ENCODE measurements around the gene TBC1D12. TPM values are rescaled to one million over a fixed set of nuclear protein-coding genes. Genes with fewer than 3 reads are reported as not detected.

The TBC1D12 gene
- total and polyA plus RNA-seq, 2 donors (not counting 3 experiments of a cell fraction or from before 2014, with no cell fraction given), result 2.9 to 7.3 TPM

DNA sequence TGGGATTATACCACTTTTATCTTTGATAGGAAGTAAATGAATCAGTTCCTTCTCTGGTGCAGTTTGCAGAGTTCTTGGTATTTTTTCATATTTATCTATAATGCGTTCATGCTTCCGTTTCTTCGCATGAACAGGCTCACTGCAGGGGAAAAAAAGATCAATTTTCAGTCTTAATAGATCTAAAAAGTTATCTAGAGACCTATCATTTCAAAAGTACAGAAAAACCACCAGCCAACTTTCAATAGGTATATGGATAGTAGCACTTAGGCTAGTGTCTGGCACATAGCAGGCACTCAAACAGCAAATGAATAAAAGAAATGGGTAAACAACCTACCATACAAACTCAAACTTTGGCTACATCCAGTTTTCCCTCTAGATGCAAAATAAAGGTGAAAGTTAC, 45.1 kb upstream of the TBC1D12 start:
- H3K9ac ChIP-seq (replicated peaks; ENCODE audit: extremely low read depth, insufficient read depth, low read length), result no peak overlapping the region
- H2AFZ ChIP-seq (ENCODE audit: low read depth, low read length), result no peak overlapping the region
- H3K4me3 ChIP-seq (replicated peaks in 1 of 3; ENCODE audit: insufficient read depth in 1 of 3, low read depth in 1 of 3, low read length in 3 of 3), result no peak overlapping the region
- dilution Hi-C loops (cut with MboI; ENCODE audit: extremely low pct_ligation_motif_present, low sequenced_read_pairs), result no loop called here
- H3K9me3 ChIP-seq (replicated peaks; ENCODE audit: control insufficient read depth, insufficient read depth, low read length), result no peaks in the 10 kb centered on the region
- no TSS peak for BruUV-seq (replicated peaks)
- H3K27me3 ChIP-seq (ENCODE audit: control insufficient read depth in 2 of 2, insufficient read depth in 2 of 2, low read length in 2 of 2), result no peaks in the 10 kb centered on the region
- FAIRE-seq, result no peak
- ChIA-PET CTCF (interaction anchor here (1.8 kb wide), 1 partner anchor 87 kb away, joined by 15 read pairs; no protein-coding TSS in a partner anchor), POLR2A (no interaction called here)
- H3K4me1 ChIP-seq (ENCODE audit: control insufficient read depth, extremely low read depth, insufficient read depth, low read length), result peaks cover 11% of the 10 kb centered on the region
- H3K9me1 ChIP-seq (replicated peaks; ENCODE audit: control insufficient read depth, extremely low read depth, insufficient read depth, low read length), result no peaks in the 10 kb centered on the region
- intact Hi-C loops (cut with micrococcal nuclease), result no loop called here
- H3K4me2 ChIP-seq (ENCODE audit: insufficient read depth, low read length), result no peak overlapping the region
- TF ChIP-seq EZH2 (IDR thresholded peaks at IDR 0.05; ENCODE audit: borderline replicate concordance, low read depth, low read length, severe bottlenecking) (no peak), POLR2AphosphoS5 (IDR thresholded peaks at IDR 0.05; ENCODE audit: insufficient read depth, low read depth, low read length) (no peak), FOS (IDR thresholded peaks at IDR 0.05; ENCODE audit: borderline replicate concordance, insufficient read depth, low read length) (no peak), POLR2A (IDR thresholded peaks at IDR 0.05; ENCODE audit: low read depth, low read length) (no peak), GATA2 (IDR thresholded peaks at IDR 0.05; ENCODE audit: insufficient read depth, insufficient read length, low read depth, low read length) (no peak)
- TF ChIP-seq, protein P1, sequence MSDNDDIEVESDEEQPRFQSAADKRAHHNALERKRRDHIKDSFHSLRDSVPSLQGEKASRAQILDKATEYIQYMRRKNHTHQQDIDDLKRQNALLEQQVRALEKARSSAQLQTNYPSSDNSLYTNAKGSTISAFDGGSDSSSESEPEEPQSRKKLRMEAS (IDR thresholded peaks at IDR 0.05; ENCODE audit: insufficient read depth, insufficient read length), result no peak
- no peaks in the 10 kb centered on the region for H4K20me1 ChIP-seq (replicated peaks; ENCODE audit: control insufficient read depth, extremely low read depth, insufficient read depth, low read length)
- no peak for DNase-seq (ENCODE audit: low read depth, low spot score)
- H3K36me3 ChIP-seq (ENCODE audit: control insufficient read depth in 2 of 2, extremely low read depth in 1 of 2, insufficient read depth in 2 of 2, low read length in 2 of 2), result peaks cover 0 to 8% of the 10 kb centered on the region in 2 experiments
- peaks cover 27% of the 10 kb centered on the region for H3K79me2 ChIP-seq (ENCODE audit: control insufficient read depth, insufficient read depth, low read length)
- H3K27ac ChIP-seq (ENCODE audit: insufficient read depth, low read depth, low read length), result no peak overlapping the region

DNA sequence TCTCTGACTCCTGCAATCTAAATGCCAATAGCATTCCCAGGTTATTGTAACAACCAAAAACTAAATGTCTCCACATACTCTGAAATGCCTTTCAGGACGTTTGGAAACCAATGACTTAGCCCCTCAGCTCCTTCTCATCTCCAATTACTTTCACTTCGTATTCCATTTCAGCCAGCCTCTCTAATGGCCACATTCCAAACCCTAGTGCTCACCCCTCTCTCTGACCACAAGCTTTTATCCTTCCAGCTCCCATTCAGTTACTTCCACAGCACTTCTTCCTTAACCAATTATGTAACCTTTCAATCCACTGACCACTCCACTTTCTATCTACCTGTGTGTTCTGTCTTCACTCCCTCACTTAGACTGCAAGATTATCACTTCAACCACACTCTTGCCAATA, 43.9 kb upstream of the TBC1D12 start:
- TF ChIP-seq FOS (IDR thresholded peaks at IDR 0.05; ENCODE audit: borderline replicate concordance, insufficient read depth, low read length) (no peak), MYC (IDR thresholded peaks at IDR 0.05; ENCODE audit: low read depth, low read length) (no peak), POLR2AphosphoS5 (IDR thresholded peaks at IDR 0.05; ENCODE audit: insufficient read depth, low read depth, low read length) (no peak), JUN (IDR thresholded peaks at IDR 0.05; ENCODE audit: borderline replicate concordance, insufficient read depth, insufficient read length, low read depth) (no peak), GATA2 (IDR thresholded peaks at IDR 0.05; ENCODE audit: insufficient read depth, insufficient read length, low read depth, low read length) (no peak), POLR2A (IDR thresholded peaks at IDR 0.05; ENCODE audit: low read depth, low read length) (no peak), EZH2 (IDR thresholded peaks at IDR 0.05; ENCODE audit: borderline replicate concordance, low read depth, low read length, severe bottlenecking) (no peak)
- TF ChIP-seq, protein P2, sequence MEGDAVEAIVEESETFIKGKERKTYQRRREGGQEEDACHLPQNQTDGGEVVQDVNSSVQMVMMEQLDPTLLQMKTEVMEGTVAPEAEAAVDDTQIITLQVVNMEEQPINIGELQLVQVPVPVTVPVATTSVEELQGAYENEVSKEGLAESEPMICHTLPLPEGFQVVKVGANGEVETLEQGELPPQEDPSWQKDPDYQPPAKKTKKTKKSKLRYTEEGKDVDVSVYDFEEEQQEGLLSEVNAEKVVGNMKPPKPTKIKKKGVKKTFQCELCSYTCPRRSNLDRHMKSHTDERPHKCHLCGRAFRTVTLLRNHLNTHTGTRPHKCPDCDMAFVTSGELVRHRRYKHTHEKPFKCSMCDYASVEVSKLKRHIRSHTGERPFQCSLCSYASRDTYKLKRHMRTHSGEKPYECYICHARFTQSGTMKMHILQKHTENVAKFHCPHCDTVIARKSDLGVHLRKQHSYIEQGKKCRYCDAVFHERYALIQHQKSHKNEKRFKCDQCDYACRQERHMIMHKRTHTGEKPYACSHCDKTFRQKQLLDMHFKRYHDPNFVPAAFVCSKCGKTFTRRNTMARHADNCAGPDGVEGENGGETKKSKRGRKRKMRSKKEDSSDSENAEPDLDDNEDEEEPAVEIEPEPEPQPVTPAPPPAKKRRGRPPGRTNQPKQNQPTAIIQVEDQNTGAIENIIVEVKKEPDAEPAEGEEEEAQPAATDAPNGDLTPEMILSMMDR (IDR thresholded peaks at IDR 0.05; ENCODE audit: extremely low read depth in 1 of 2, insufficient read depth in 1 of 2, low read depth in 1 of 2, low read length in 2 of 2), result no peak
- TF ChIP-seq, protein P1 (IDR thresholded peaks at IDR 0.05; ENCODE audit: insufficient read depth, insufficient read length), result no peak
- H3K4me3 ChIP-seq (replicated peaks in 1 of 3; ENCODE audit: insufficient read depth in 1 of 3, low read depth in 1 of 3, low read length in 3 of 3), result no peak overlapping the region

More for the DNA sequence above, 43.9 kb upstream of the TBC1D12 start:
- Histone ChIP-seq H3K4me2 (ENCODE audit: insufficient read depth, low read length) (no peak overlapping the region), H3K27me3 (ENCODE audit: control insufficient read depth in 2 of 2, insufficient read depth in 2 of 2, low read length in 2 of 2) (no peaks in the 10 kb centered on the region), H3K27ac (ENCODE audit: insufficient read depth, low read depth, low read length) (no peak overlapping the region), H3K9me1 (replicated peaks; ENCODE audit: control insufficient read depth, extremely low read depth, insufficient read depth, low read length) (no peaks in the 10 kb centered on the region), H3K9ac (replicated peaks; ENCODE audit: extremely low read depth, insufficient read depth, low read length) (no peak overlapping the region), H3K79me2 (ENCODE audit: control insufficient read depth, insufficient read depth, low read length) (peaks cover 31% of the 10 kb centered on the region), H2AFZ (ENCODE audit: low read depth, low read length) (no peak overlapping the region), H3K4me1 (ENCODE audit: control insufficient read depth, extremely low read depth, insufficient read depth, low read length) (peaks cover 14% of the 10 kb centered on the region), H3K9me3 (replicated peaks; ENCODE audit: control insufficient read depth, insufficient read depth, low read length) (no peaks in the 10 kb centered on the region), H3K36me3 (ENCODE audit: control insufficient read depth in 2 of 2, extremely low read depth in 1 of 2, insufficient read depth in 2 of 2, low read length in 2 of 2) (peaks cover 0 to 8% of the 10 kb centered on the region in 2 experiments), H4K20me1 (replicated peaks; ENCODE audit: control insufficient read depth, extremely low read depth, insufficient read depth, low read length) (no peaks in the 10 kb centered on the region)
- POLR2A ChIA-PET, result no interaction called here
- BruUV-seq (replicated peaks), result no TSS peak
- CTCF ChIA-PET, result interaction anchor here (0.7 to 1.8 kb wide), 2 partner anchors 38 to 86 kb away, joined by 3 to 15 read pairs; no protein-coding TSS in a partner anchor
- no peak for DNase-seq (ENCODE audit: low read depth, low spot score)
- intact Hi-C loops (cut with micrococcal nuclease) (no loop called here), dilution Hi-C loops (cut with MboI; ENCODE audit: extremely low pct_ligation_motif_present, low sequenced_read_pairs) (no loop called here)
- no peak for FAIRE-seq

All from endothelial cell of umbilical vein (primary cell).